CD4-positive, alpha-beta T cell treated with Interleukin-4 for 1 hour (primary cell): ENCODE data around the gene ASAP3.

Source experiments
- DNase-seq, 2 donors: peaks; one replicate each; pipeline ENCODE4 v3.0.0-alpha.2; 2020 to 2022

ASAP3 gene

DNA sequence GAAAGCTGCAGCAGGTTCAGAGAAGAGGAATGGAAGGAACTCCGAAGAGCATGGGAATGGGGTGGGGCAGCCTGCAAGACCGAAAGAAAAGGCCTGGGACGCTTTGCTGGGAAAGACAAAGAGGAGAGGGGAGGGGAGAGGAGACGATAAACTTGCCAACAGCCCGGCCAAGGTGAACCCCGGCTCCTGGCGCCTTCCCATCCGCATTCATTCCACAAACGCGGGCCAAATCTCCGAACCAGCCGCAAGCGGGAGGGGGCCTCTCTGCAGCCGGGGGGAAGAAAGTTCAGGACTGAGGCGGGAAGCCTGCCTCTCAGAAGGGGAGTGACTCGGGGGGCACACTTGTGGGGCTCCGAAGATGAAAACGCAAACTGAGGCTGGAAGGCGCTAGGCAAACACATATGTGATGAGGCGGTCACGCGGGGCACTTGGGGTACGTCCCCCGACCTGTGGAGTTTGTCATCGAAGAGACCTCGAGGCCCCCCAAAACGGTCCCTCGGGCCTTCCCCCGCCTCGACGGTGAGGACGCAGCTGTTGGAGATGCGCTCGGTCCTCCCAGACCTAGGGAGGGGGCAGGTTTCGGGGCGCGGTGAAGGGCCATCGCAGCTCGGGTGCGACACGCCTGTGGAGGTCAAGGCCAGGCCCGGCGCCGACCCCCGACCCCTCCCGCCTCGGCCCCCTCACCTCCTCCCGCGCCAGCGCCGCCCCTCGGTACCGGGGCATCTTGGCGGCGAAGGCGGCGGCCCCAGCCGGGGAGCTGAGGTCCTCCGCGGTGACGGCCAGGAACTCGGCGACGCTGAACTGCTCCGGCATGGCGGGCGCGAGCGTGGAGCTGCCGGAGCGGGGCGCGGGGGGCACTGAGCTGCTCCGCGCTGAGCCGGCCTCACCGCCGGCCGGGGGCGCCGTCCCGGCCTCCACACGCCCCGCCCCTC, at the start of gene ASAP3:
Gene ASAP3, minus strand, starts transcription at position 859 of the 932 bp plus-strand sequence. Its CDS starts 46 bp downstream, at position 813.
- DNase-seq, result peak in 1 of 2 donors; percentile 8

DNA sequence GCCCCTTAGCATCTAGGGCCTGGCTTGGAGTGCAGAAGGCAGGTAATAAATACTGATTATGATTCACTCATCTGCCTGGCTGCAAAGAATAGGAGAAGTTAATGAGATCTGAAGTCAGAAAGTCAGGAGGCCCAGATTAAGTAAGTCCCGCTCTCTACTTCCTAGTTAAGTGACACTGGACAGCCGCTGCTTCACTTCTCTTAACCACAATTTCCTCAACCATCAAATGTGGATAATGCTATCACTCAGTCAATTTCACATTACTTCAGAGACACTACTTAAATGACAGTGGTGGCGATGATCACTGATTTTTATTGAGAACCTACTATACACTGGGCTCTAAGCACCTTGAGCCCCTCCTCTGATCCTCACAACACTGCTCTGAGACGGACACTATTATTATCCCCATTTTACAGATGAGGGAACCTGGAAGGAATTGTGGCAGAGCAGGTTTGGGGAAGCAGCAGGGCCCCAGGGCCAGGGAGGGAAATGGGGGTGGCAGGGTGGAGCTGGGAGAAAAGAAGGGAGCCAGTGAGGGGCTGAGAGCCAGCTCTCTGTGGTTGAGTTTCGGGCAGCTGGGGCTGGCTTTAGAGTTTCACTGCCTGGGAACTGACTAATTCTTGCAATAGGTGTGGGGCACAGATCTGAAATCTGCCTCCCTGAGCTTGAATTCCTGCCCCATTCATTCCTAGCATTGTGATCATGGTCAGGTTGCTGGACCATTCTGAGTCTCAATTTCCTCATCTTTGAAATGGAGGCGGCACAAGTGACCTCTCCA, 49.5 kb upstream of the ASAP3 start:
- DNase-seq, result peak in 1 of 2 donors; percentile 35

DNA sequence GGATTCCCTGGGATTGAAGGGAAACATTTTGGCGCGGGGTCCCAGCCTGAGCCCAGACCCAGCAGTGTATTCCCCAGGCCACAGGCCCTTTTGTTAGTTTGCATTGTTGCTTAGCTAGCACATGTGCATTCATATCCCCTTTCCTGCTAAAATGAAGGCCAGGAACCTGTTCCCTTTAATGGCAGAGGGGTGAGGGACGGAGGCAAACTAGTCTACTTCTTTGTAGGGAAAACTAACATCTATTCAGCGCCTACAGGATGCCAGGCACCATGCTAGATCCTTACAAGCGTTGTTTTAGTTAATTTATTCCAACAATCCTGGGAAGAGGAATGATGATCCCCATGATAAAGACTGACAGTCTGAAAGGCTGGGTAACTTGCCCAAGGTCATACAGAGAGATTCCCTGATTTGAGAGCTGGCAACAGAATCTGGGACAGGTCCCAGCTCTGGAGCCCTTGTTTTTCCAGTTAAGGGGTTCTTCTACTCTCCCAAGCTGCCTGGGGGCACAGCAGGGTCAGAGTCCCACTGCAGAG, 47.6 kb upstream of the ASAP3 start:
- no peak for DNase-seq

DNA sequence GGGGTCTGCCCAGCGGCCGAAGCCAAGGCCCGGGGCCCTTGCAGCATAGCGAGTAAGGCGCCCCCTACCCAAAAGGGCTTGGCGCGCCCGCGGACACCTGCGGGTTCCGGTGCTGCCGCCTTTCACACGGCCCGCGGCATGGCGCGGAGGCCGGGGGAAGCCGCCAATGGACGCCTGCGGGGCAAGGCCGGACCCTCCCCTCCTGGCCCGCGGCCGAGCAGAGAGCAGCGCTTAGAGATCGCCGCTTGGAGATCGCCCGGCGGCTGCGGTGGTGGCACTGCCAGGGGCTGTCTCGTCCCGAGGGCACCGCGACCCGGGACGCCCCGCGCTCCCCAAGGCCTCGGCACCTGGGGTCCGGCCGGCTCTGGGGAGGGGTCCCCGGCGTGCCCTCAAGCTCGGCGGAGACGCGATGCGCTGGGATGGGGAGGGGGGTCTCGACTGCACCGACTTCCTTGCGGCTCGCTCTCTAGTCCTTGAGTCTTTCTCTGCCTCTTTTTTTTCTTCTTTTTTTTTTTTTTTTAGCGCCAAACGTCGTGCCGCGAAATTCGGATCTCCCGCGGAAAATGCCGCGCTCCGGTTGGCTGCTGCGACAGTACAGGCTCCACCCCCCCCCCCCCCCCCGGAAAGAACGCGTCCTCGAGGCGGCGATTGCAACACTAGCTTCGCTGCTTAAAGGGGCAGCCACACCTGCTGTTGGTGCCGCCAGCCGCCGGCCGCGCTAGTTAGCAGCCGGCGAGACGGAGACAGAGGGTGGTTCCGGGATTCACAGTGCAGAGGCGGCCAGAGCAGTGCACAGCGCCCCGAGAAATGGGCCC, 47.0 kb upstream of the ASAP3 start, which contains the start of gene E2F2:
Gene E2F2, minus strand, starts transcription at position 487 of the 815 bp plus-strand sequence. Its CDS starts 440 bp downstream, at position 47.
- peak; percentile 87 for DNase-seq

DNA sequence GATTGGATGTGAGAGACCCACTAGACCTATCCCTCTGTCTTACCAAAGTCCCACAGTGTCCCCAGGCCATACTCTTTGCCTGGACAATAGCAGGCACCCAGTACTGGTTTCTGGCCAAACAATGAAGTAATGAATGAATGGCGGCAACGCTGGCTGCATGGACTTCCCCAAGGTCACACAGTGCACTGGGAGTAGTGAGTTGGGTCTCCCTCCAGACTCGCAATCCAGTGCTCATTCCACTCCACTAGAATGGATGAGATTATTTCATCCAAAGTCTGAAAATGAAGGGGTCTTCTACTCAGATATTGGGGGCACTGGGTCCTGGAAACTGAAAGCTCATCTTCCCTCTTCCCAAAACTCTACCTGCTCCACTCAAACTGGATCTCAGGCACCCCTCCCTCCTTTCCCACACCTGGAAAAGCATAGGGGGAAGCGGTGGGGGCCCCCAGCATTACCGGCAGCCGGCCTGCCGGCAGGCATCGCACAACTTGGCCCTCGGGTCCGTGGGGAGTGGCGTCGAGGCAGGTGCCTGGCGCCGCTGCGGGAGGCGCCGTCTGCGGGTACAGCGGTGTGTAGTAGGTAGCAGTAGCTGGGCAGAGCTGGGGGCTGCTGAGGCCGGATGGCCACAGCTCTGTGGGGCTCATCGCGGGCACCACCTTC, 46.2 kb upstream of the ASAP3 start:
- DNase-seq, result no peak

DNA sequence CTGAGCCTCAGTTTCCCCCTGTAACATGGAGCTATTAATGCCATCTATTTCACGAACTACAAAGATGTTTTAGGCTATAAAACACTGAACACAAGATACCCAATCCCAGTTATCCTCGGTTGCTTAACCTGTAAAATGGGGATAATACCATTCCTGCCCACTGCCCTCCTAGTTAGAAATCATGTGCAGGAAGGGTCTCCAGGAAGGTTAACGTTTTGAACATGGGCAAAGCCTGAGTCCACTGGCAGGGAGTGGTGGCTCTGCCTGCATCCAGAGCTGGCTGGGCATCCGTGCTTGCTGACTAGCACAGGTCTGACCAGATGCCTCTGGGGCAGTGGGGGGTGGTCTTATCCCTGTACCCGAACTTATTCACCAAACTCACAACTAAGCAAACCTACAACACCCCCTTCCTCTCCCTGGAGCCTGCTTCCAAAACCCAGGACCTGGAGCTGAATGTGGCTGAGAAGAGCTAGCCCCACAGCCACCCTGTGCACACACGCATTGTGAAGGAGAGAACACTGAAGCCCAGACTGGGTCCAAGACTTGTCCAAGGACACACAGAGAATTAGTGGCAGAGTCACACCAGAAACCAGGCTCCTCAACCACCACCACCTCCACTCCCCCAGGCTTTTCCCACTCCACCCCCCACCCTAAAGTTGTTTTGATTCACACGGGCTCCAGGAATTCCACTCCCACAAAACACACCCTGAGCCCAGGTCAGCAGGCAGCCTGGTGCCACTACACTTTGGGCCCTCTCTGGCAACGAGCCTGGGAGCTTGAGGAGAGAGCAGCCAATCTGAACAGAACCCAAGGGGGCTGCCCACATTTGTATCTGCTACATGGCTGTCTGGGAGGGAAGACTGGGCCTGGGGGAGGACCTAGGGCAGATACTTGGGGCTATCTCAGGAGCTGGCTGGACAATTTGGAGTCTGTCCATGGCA, 45.4 kb upstream of the ASAP3 start:
- no peak for DNase-seq

DNA sequence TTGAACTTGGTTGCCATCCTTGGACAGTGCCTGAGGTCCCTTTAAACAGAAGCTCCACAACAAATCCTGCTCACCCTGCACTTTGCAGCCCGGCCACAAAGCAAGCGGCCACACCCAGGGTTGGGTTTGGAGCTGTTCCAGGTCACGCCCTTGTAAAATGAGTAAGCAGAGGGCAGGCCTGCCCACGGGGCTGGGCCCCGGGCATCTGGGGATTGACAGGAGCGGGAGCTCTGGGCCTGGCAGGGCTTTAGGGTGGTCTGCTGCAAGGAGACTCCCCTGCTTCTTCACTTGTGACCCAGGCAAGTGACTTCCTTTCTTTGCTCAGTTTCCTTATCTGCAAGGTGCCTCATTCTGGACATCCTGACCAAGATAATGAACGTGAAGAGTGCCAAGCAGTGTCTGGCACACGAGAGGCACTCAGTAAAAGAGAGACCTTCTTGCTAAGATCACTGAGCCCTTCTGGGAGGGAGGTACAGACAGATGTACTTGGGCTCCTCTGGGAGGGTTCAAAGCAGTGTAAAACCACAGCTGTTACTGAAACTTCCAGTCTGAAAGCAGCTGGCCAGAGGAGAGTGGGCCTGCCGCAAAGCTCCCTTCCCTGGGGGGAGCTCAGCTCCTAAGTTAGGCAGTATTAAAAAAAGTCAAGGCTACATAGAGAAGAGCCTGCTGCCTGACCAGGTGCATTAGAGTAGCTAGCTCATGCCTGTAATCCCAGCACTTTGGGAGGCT, 44.4 kb upstream of the ASAP3 start:
- DNase-seq, result peak; percentile 80 to 81

DNA sequence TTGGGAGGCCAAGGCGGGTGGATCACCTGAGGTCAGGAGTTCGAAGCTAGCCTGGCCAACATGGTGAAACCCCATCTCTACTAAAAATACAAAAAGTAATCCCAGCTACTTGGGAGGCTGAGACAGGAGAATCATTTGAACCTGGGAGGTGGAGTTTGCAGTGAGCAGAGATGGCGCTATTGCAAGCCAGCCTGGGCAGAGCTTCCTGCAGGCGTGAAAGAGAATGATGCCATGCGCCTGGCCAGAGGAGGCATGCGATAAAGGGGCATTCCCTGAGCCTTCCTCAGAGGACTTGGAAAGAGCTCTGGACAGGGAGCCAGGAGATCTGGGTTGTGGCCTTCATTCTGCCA, 43.9 kb upstream of the ASAP3 start:
- DNase-seq, result no peak

DNA sequence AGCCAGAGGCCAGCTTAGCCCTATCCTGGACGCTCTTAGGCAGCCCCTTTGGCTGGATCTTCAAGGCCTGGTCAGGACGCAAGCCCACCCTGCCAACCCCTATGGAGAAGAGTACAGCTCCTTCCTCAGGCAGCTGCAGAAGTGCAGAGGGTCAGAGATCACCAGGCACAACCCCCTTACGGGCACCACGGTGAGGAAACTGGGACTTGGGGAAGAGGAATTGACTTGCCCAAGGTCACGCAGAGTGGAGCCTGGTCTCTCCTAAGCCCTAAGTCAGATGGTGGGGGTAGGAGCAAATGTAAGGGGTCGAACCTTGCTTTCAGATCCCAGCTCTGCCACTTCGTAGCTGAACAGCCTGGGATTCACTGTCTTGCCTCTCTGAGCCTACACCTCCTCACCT, 43.4 kb upstream of the ASAP3 start:
- no peak for DNase-seq

DNA sequence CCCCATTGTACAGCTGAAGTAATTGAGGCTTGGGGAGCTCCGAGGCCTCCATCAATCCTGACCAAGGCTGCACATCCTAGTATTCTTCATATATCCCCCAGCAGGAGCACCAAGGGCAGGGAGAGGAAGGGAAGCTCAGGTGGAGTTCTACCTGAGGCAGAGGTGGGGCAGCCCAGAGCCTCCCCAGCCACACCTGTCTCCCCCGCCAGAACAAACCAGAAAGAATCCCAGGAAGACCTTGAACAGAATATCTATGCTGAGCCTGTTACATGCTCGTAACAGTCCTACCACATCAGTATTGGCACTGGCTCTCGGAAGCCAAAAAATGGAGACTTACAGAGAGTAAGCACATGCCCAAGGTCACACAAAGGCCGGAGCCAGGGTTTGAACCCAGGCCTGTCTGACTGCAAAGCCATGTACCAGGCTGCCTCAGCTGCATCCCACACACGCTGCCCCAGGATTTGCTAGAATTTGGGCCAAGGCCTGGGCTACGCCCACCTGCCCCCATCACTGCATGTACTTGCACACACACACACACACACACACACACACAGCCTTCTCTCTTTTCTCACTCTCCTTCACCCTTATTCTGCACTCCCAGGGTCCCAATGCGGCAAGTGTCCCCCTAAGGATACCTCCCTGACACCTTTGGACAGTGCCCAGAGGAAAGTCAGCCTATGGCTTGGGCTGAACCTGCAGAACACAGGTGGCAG, 42.5 kb upstream of the ASAP3 start:
- no peak for DNase-seq

DNA sequence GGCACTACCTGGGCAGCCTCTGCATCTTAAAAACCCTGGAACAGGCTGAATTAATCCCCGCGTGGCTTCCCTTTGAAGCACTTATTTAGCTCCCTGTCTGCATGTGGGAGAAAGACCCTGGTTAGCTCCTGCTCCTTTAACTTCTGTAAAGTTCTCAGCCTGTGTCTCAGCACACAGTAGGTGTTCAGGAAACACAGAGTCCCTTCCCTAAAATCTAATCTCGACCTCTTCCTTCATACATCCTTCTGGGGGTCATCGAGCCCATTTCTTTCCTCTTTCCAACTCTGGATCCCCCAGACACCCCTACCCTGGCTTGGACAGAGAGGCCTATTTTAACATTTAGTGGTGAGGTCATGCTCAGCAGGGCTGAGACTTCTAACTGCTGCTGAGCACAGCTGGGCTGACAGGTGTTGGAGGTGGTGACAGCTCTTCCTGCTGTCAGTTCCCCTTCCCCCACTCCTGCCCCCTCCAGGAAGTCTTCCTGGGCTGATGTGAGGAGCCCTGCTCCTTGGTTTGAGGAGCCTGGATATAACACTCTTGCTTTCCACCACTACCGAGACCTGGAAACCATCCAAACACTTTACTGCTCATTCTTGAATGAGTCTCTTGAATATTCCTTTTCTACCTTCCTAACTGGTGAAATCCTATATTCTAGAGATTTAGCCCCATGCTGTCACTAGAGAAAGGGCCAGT, 41.7 kb upstream of the ASAP3 start:
- peak in 1 of 2 donors; percentile 32 for DNase-seq

DNA sequence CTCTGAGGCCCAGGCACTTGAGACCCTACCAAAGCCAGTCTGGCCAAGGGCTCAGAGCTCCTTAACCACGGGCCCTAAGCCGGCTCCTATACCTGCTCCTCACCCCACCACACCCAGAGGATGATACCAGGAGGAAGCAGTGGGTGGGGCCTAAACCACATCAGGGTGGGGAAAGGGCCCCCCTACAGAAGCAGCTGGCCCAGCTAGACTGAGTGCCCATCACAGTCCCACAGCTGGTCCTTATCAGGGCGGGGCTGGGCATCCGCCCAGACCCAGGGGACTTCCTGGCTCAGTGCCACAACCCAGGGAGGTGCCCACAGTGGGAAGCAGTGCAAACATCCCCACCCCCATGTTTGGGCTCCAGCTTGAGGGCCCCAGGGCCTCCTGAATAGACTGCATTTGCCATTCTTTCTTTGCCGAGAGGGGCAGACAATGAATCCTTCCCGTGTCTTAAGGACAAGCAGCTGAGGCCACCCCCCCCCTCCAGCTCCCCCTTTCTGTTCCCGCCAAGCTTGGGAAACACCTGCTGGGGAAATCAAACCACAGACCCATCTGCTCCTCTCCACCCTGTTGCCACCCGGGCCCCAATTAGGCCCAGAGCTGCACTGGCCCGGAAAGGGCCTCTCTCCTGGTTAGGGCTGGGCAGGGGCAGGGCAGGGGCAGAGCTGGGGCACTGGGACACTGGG, 40.9 kb upstream of the ASAP3 start:
- DNase-seq, result peak; percentile 54 to 66

DNA sequence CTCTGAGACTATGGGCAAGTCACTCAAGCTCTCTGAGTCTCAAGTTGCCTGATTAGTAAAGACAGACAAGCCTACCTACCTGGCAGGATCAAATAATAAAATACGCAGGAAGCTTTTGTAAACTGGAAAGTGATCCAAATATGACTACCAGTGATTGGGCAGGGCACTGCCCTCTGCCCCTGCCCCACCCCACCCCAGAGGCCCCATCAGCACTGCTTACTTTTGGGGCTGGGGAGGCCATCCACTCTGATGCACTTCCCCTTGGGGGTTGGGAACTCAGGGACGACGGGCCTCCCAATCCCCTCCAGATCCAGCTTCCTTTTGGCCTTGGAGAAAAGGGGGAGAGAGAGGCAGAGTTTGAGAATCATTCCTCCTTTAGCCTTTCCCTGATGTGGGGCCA, 40.2 kb upstream of the ASAP3 start:
- DNase-seq, result no peak

DNA sequence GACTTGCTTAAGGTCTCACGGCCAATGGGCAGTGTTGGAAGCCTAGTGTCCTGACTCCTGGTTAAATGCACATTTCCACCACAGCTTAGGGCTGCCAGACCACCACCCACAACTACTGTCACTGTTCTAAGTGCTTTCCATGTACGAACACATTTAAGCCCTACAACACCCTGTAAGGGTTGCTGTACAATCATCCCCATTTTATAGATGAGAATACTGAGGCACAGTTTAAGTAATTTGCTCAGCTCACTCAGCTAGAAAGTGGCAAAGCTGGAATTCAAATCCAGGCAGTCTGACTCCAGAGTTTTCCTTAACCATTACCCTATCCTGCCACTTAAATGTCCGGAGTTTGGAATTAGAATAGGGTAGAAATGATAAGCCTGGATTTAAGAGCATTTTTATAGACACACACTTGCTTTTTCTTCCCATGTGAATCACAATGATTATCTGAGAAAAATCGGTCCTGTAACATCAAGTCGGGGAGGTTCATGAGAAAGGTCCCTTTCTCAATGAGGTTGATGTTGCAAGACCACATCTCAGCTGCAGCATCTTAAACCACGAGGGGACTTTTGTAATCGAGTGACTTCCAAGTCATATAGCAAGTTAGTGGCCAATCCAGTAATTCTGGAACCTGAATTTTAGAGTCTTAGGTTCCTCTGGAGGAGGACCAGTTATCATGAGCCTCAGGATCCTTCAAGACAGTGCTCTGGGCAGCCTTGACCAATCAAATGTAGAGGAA, 38.4 kb upstream of the ASAP3 start:
- DNase-seq, result peak in 1 of 2 donors; percentile 52

DNA sequence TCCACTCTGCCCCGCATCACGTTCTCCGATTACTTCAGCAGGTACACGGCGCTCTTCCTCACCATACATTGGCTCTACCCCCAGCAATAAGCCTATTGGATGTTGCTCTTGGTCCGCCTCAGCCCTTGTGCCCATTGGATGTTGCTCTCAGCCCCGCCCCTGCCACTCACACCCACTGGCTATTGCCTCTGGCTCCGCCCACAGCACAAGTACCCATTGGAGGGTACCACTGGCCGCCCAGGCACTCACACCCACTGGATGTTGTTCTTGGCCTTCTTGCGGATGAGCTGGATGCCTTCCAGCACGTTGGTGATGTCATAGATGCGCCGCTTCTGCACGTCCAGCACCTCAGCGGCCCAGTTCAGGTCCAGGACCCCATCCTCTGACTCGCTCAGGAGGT, 37.6 kb upstream of the ASAP3 start:
- DNase-seq, result no peak

DNA sequence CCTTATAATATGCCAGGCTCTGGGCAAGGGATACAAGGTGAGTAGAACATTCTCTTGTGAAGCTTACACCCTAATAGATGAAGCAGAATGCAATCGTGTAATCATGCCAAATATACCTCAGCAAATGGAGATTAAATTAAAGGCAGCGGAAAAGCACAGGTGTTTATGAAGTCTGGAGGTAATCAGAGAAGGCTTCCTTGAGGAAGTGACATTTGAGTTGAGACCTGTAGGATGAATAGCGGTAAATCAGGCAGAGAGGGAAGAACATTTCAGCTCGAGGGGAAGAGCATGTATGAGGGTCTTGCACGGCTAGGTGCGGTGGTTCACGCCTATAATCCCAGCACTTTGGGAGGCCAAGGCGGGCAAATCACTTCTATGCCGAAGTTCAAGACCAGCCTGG, 33.6 kb upstream of the ASAP3 start:
- DNase-seq, result no peak

DNA sequence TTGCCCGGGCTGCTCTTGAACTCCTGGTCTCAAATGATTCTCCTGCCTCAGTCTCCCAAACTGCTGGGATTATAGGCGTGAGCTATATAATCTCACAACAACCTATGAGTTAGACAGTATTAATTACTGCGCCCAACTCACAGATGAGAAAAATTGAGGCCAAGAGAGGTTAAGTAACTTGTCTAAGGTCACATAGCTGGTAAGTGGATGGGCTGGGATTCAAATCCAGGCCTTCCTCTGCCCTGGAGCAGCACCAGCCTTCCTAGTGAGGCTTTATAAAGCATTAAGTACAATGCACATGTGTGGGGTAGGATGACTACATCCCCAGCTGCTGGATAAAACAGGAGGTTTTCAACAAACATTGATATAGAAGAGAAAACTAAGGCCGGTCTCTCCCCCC, 31.9 kb upstream of the ASAP3 start:
- DNase-seq, result no peak
